Measurements from ENCODE around the gene NOX5. TPM values are rescaled to one million over a fixed set of nuclear protein-coding genes. Genes with fewer than 3 reads are reported as not detected.

The NOX5 gene
- total and polyA plus RNA-seq, 2 of the 13 experiments (the other 11 are each of a cell fraction or from before 2014, with no cell fraction given): not detected

DNA sequence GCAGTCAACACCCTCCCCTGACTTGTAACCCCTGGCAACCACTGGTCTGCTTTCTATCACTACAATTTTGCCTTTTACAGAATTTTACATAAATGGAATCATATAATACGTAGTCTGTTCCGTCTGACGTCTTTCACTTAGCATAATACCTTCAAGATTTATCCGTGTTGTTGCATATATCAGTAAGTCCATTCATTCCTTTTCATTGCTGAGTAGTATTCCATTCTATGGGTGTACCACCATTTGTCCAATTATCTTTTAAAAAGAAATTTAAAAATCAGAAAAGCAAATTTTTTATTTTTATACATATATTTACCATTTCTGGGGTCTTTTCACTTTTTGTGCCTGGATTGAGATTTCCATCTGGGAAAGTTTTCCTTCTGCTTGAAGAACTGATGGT is 35.5 kb downstream of the NOX5 start:
- Histone ChIP-seq H3K27me3 (ENCODE audit: control insufficient read depth in 1 of 2, insufficient read depth in 2 of 2, low read length in 2 of 2) (peaks cover 0 to 2% of the 10 kb centered on the region in 2 experiments; a peak in 1 of 5 replicates), H3K9me3 (ENCODE audit: low read length) (no peaks in the 10 kb centered on the region), H4K20me1 (ENCODE audit: insufficient read depth, low read length) (no peaks in the 10 kb centered on the region), H3K79me2 (ENCODE audit: insufficient read depth, low read length) (no peaks in the 10 kb centered on the region), H3K4me2 (ENCODE audit: low read depth, low read length) (no peak overlapping the region), H3K36me3 (replicated peaks in 1 of 2; ENCODE audit: control insufficient read depth in 1 of 2, insufficient read depth in 2 of 2, low read length in 2 of 2) (no peaks in the 10 kb centered on the region), H3K4me1 (ENCODE audit: insufficient read depth, low read length) (0 out of 2 replicates have a peak, but pooled peaks cover 8% of the 10 kb centered on the region), H2AFZ (ENCODE audit: low read length) (no peak overlapping the region), H3K27ac (ENCODE audit: extremely low read length, insufficient read depth, low read length) (no peak overlapping the region), H3K4me3 (replicated peaks in 1 of 3; ENCODE audit: insufficient read depth in 1 of 3, low read depth in 2 of 3, low read length in 3 of 3) (no peak overlapping the region), H3K9ac (ENCODE audit: insufficient read depth, low read depth, low read length) (no peak overlapping the region)
- CTCF ChIA-PET (ENCODE audit: low intra/inter-chr PET ratio, low total read pairs): no interaction called here
- no TSS peak for BruUV-seq (replicated peaks)
- POLR2A ChIA-PET: no interaction called here
- FAIRE-seq (no peak), DNase-seq (ENCODE audit: low spot score) (no peak), ATAC-seq (no peak)
- WGBS (ENCODE audit: low lambda C conversion rate): 27% methylated on average over 4 of the region's 4 CpGs
- intact Hi-C loops (cut with micrococcal nuclease; ENCODE audit: unreplicated experiment): no loop called here
- in situ Hi-C loops (cut with HindIII; ENCODE audit: extremely low pct_ligation_motif_present, low pct_unique_long_range_greater_than_20kb): no loop called here
- no peak for TF ChIP-seq NFRKB (IDR thresholded peaks at IDR 0.05)
- no peak for TF ChIP-seq MTF2 (CRISPR knock-in tag; IDR thresholded peaks at IDR 0.05; ENCODE audit: borderline replicate concordance)
- no peak for TF ChIP-seq GATAD2A (CRISPR knock-in tag; IDR thresholded peaks at IDR 0.05)

DNA sequence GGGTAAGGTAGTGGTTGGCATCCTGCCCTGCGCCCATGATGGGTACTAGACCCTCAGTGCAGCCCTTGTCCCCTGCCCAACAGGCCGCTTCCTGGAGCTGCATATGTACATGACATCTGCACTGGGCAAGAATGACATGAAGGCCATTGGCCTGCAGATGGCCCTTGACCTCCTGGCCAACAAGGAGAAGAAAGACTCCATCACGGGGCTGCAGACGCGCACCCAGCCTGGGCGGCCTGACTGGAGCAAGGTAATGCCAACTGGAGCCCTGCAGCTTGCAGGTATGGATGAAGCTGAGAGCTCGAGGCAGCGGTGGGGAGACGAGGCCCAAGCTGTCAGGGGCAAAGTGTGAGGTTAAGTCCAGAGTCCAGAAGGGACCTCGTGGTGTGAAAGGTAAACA is 40.8 kb downstream of the NOX5 start:
- no peaks in the 10 kb centered on the region for H3K79me2 ChIP-seq (ENCODE audit: insufficient read depth, low read length)
- no peak overlapping the region for H3K4me2 ChIP-seq (ENCODE audit: low read depth, low read length)
- H3K4me3 ChIP-seq (replicated peaks in 1 of 3; ENCODE audit: insufficient read depth in 1 of 3, low read depth in 2 of 3, low read length in 3 of 3): no peak overlapping the region
- peaks cover 23% of the 10 kb centered on the region for H3K4me1 ChIP-seq (ENCODE audit: insufficient read depth, low read length)
- H4K20me1 ChIP-seq (ENCODE audit: insufficient read depth, low read length): no peaks in the 10 kb centered on the region
- WGBS (ENCODE audit: low lambda C conversion rate): 26% methylated on average over 5 of the region's 10 CpGs
- CTCF ChIA-PET (ENCODE audit: low intra/inter-chr PET ratio, low total read pairs): no interaction called here
- no peaks in the 10 kb centered on the region for H3K9me3 ChIP-seq (ENCODE audit: low read length)
- H3K36me3 ChIP-seq (replicated peaks in 1 of 2; ENCODE audit: control insufficient read depth in 1 of 2, insufficient read depth in 2 of 2, low read length in 2 of 2): no peaks in the 10 kb centered on the region
- in situ Hi-C loops (cut with HindIII; ENCODE audit: extremely low pct_ligation_motif_present, low pct_unique_long_range_greater_than_20kb) (loop anchor here (5.0 kb wide), 4 partner anchors 107 to 342 kb away; partner anchors contain the start of gene GLCE), intact Hi-C loops (cut with micrococcal nuclease; ENCODE audit: unreplicated experiment) (no loop called here)
- POLR2A ChIA-PET: no interaction called here
- FAIRE-seq (no peak), ATAC-seq (no peak), DNase-seq (ENCODE audit: low spot score) (no peak)
- H3K27me3 ChIP-seq (ENCODE audit: control insufficient read depth in 1 of 2, insufficient read depth in 2 of 2, low read length in 2 of 2): peaks cover 0 to 15% of the 10 kb centered on the region in 2 experiments; a peak in 2 of 5 replicates
- H3K27ac ChIP-seq (ENCODE audit: extremely low read length, insufficient read depth, low read length): no peak overlapping the region
- H2AFZ ChIP-seq (ENCODE audit: low read length): no peak overlapping the region
- no TSS peak for BruUV-seq (replicated peaks)
- no peak overlapping the region for H3K9ac ChIP-seq (ENCODE audit: insufficient read depth, low read depth, low read length)
- TF ChIP-seq, protein P1, sequence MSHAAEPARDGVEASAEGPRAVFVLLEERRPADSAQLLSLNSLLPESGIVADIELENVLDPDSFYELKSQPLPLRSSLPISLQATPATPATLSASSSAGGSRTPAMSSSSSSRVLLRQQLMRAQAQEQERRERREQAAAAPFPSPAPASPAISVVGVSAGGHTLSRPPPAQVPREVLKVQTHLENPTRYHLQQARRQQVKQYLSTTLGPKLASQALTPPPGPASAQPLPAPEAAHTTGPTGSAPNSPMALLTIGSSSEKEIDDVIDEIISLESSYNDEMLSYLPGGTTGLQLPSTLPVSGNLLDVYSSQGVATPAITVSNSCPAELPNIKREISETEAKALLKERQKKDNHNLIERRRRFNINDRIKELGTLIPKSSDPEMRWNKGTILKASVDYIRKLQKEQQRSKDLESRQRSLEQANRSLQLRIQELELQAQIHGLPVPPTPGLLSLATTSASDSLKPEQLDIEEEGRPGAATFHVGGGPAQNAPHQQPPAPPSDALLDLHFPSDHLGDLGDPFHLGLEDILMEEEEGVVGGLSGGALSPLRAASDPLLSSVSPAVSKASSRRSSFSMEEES (CRISPR knock-in tag; IDR thresholded peaks at IDR 0.05): no peak
- TF ChIP-seq RBFOX2 (IDR thresholded peaks at IDR 0.05; ENCODE audit: low read depth, low read length): no peak
- no peak for TF ChIP-seq ZNF672 (CRISPR knock-in tag; IDR thresholded peaks at IDR 0.05)
- TF ChIP-seq, protein P2, sequence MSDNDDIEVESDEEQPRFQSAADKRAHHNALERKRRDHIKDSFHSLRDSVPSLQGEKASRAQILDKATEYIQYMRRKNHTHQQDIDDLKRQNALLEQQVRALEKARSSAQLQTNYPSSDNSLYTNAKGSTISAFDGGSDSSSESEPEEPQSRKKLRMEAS (IDR thresholded peaks at IDR 0.05): no peak
- TF ChIP-seq, protein P3, sequence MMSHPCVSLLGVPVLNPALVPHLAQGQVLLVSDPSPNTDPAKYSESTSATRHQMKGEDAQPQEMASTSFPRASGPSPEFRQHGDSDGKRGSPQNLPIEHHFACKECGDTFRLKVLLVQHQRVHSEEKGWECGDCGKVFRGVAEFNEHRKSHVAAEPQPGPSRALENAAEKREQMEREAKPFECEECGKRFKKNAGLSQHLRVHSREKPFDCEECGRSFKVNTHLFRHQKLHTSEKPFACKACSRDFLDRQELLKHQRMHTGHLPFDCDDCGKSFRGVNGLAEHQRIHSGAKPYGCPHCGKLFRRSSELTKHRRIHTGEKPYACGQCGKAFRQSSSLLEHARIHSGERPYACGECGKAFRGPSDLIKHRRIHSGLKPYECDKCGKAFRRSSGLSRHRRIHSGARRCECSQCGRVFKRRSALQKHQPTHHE (CRISPR knock-in tag; IDR thresholded peaks at IDR 0.05; ENCODE audit: borderline replicate concordance): no peak
- TF ChIP-seq, protein P4, sequence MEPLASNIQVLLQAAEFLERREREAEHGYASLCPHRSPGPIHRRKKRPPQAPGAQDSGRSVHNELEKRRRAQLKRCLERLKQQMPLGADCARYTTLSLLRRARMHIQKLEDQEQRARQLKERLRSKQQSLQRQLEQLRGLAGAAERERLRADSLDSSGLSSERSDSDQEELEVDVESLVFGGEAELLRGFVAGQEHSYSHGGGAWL (CRISPR knock-in tag; IDR thresholded peaks at IDR 0.05): no peak
- TF ChIP-seq, protein P5, sequence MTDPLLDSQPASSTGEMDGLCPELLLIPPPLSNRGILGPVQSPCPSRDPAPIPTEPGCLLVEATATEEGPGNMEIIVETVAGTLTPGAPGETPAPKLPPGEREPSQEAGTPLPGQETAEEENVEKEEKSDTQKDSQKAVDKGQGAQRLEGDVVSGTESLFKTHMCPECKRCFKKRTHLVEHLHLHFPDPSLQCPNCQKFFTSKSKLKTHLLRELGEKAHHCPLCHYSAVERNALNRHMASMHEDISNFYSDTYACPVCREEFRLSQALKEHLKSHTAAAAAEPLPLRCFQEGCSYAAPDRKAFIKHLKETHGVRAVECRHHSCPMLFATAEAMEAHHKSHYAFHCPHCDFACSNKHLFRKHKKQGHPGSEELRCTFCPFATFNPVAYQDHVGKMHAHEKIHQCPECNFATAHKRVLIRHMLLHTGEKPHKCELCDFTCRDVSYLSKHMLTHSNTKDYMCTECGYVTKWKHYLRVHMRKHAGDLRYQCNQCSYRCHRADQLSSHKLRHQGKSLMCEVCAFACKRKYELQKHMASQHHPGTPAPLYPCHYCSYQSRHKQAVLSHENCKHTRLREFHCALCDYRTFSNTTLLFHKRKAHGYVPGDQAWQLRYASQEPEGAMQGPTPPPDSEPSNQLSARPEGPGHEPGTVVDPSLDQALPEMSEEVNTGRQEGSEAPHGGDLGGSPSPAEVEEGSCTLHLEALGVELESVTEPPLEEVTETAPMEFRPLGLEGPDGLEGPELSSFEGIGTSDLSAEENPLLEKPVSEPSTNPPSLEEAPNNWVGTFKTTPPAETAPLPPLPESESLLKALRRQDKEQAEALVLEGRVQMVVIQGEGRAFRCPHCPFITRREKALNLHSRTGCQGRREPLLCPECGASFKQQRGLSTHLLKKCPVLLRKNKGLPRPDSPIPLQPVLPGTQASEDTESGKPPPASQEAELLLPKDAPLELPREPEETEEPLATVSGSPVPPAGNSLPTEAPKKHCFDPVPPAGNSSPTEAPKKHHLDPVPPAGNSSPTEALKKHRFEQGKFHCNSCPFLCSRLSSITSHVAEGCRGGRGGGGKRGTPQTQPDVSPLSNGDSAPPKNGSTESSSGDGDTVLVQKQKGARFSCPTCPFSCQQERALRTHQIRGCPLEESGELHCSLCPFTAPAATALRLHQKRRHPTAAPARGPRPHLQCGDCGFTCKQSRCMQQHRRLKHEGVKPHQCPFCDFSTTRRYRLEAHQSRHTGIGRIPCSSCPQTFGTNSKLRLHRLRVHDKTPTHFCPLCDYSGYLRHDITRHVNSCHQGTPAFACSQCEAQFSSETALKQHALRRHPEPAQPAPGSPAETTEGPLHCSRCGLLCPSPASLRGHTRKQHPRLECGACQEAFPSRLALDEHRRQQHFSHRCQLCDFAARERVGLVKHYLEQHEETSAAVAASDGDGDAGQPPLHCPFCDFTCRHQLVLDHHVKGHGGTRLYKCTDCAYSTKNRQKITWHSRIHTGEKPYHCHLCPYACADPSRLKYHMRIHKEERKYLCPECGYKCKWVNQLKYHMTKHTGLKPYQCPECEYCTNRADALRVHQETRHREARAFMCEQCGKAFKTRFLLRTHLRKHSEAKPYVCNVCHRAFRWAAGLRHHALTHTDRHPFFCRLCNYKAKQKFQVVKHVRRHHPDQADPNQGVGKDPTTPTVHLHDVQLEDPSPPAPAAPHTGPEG (CRISPR knock-in tag; IDR thresholded peaks at IDR 0.05): no peak
